ENCODE data around the gene BLMH. TPM values are rescaled to one million over a fixed set of nuclear protein-coding genes. Genes with fewer than 3 reads are reported as not detected.

The BLMH gene
- total and polyA plus RNA-seq, 8 donors: 11.8 to 24.6 (median 17.6) TPM

- intact Hi-C loops (cut with DNase I): no loop called here
- FAIRE-seq (no peak), DNase-seq (no peak), ATAC-seq (no peak)
- H3K27ac ChIP-seq: no peak overlapping the region
- H3K36me3 ChIP-seq: no peaks in the 10 kb centered on the region
- no peak overlapping the region for H3K4me3 ChIP-seq
- WGBS, 2 donors: 74 to 75% methylated on average over 15 of the region's 15 CpGs
- no peaks in the 10 kb centered on the region for H3K9me3 ChIP-seq
- no peaks in the 10 kb centered on the region for H3K4me1 ChIP-seq
- H3K27me3 ChIP-seq: no peaks in the 10 kb centered on the region
- no peak for TF ChIP-seq CTCF (IDR thresholded peaks at IDR 0.05)
Observed at GRCh38 chr17:30225919-30226553, 65.7 kb downstream of the BLMH start.

- H3K36me3 ChIP-seq: no peaks in the 10 kb centered on the region
- H3K4me1 ChIP-seq: no peaks in the 10 kb centered on the region
- no peaks in the 10 kb centered on the region for H3K27me3 ChIP-seq
- 67 to 86% methylated on average over 3 of the region's 3 CpGs for WGBS, 2 donors
- no peak for TF ChIP-seq CTCF (IDR thresholded peaks at IDR 0.05)
- intact Hi-C loops (cut with DNase I): no loop called here
- FAIRE-seq: no peak
- DNase-seq: no peak
- no peak overlapping the region for H3K27ac ChIP-seq
- no peak for ATAC-seq
- H3K9me3 ChIP-seq: no peaks in the 10 kb centered on the region
- no peak overlapping the region for H3K4me3 ChIP-seq
Observed at GRCh38 chr17:30225112-30225511, 66.6 kb downstream of the BLMH start.

- FAIRE-seq (no peak), ATAC-seq (no peak), DNase-seq (no peak)
- 64% methylated on average over 8 of the region's 8 CpGs for WGBS, 2 donors
- Histone ChIP-seq H3K4me1 (no peaks in the 10 kb centered on the region), H3K9me3 (no peaks in the 10 kb centered on the region), H3K27me3 (no peaks in the 10 kb centered on the region), H3K4me3 (no peak overlapping the region), H3K27ac (no peak overlapping the region), H3K36me3 (no peaks in the 10 kb centered on the region)
- intact Hi-C loops (cut with DNase I): no loop called here
- TF ChIP-seq CTCF (IDR thresholded peaks at IDR 0.05): no peak
Observed at GRCh38 chr17:30224419-30224960, 67.3 kb downstream of the BLMH start.

GRCh38 chr17:30222721-30223175, 69.0 kb downstream of the BLMH start:
- DNase-seq (no peak), FAIRE-seq (no peak), ATAC-seq (no peak)
- Histone ChIP-seq H3K4me1 (no peaks in the 10 kb centered on the region), H3K9me3 (no peaks in the 10 kb centered on the region), H3K27ac (no peak overlapping the region), H3K4me3 (no peak overlapping the region), H3K27me3 (no peaks in the 10 kb centered on the region), H3K36me3 (no peaks in the 10 kb centered on the region)
- intact Hi-C loops (cut with DNase I): no loop called here
- TF ChIP-seq CTCF (IDR thresholded peaks at IDR 0.05): no peak
- WGBS, 2 donors: 71 to 73% methylated on average over 13 of the region's 13 CpGs

GRCh38 chr17:30222251-30222650, 69.5 kb downstream of the BLMH start:
- Histone ChIP-seq H3K27ac (no peak overlapping the region), H3K9me3 (no peaks in the 10 kb centered on the region), H3K4me1 (no peaks in the 10 kb centered on the region), H3K36me3 (no peaks in the 10 kb centered on the region), H3K4me3 (no peak overlapping the region), H3K27me3 (no peaks in the 10 kb centered on the region)
- no peak for FAIRE-seq
- intact Hi-C loops (cut with DNase I): no loop called here
- no peak for TF ChIP-seq CTCF (IDR thresholded peaks at IDR 0.05)
- ATAC-seq: no peak
- 82 to 89% methylated on average over 4 of the region's 4 CpGs for WGBS, 2 donors
- no peak for DNase-seq
